Activated B cell treated with CpG ODN at 0.5 μM for 24 hours (primary cell): ENCODE data around the gene DGKB. TPM values are rescaled to one million over a fixed set of nuclear protein-coding genes. Genes with fewer than 3 reads are reported as not detected.

Experiments
- ATAC-seq: fragments of 200-7000 bp; cut with Tn5 transposase; one replicate; pipeline ENCODE4 v1.10.0; 2021; ENCODE audit warnings: low read depth, mild to moderate bottlenecking, moderate library complexity
- CTCF ChIA-PET: fragments of 350-600 bp; sonication (Branson Sonifier 250); formaldehyde crosslinking; loops from one replicate; lab custom pipeline; 2021; ENCODE audit warnings: antibody characterized with exemption; lab: Charles Lee
- POLR2A ChIA-PET: fragments of 350-600 bp; sonication (Branson Sonifier 250); formaldehyde crosslinking; loops from one replicate; lab custom pipeline; 2021; ENCODE audit warnings: antibody characterized with exemption; lab: Charles Lee
- DNase-seq: peaks from one replicate; pipeline ENCODE4 v3.0.0; 2022
- H3K27ac Mint-ChIP-seq: one replicate; pipeline ENCODE4 v1.8.0; 2020; ENCODE audit warnings: mixed read lengths
- H3K27me3 Mint-ChIP-seq: one replicate; pipeline ENCODE4 v1.8.0; 2021; ENCODE audit warnings: mixed read lengths
- H3K36me3 Mint-ChIP-seq: one replicate; pipeline ENCODE4 v1.8.0; 2021; ENCODE audit warnings: low read depth, mixed read lengths
- H3K4me1 Mint-ChIP-seq: one replicate; pipeline ENCODE4 v1.8.0; 2021; ENCODE audit warnings: mixed read lengths
- H3K4me3 Mint-ChIP-seq: one replicate; pipeline ENCODE4 v1.8.0; 2020; ENCODE audit warnings: mild to moderate bottlenecking, mixed read lengths
- H3K9me3 Mint-ChIP-seq: one replicate; pipeline ENCODE4 v1.8.0; 2020; ENCODE audit warnings: mixed read lengths
- CTCF ChIP-seq: fragments of 200-600 bp; IDR thresholded peaks from one replicate; pipeline ENCODE4 v1.8.0; 2022; ENCODE audit warnings: antibody characterized with exemption, mild to moderate bottlenecking
- intact Hi-C: fragments of 100-400 bp; cut with micrococcal nuclease; formaldehyde crosslinking; loops from one replicate; pipeline ENCODE4 v1.15.1; 2024
- total RNA-seq: library from RNA; stranded (reverse); gene quantifications from 2 replicates; pipeline ENCODE4 v1.2.3, GENCODE V29; 2022

DGKB gene
- total RNA-seq, 1 donor from 2014 or later = not detected

DNA sequence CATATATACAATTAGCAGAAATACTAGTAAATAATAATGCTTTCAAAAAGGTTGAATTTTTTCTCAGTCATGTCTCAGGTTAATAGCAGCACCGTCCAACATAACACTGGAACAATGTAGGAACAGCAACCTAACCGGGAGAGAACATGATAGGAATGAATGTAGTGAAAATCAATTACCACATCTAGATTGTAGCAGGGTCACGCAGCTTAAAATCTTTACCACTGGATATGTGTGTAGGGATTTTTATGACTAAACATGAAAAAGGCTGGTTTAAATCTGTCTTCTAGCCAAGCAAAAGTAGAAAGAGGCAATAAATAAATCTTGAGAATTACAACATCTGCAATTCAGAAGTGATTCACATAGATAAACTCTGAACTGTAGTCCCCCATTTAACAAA is 326.0 kb downstream of the DGKB start:
- ChIA-PET CTCF (no interaction called here), POLR2A (no interaction called here)
- intact Hi-C loops = no loop called here

GRCh38 chr7:14570750-14571607 is 331.6 kb downstream of the DGKB start:
- DNase-seq = no peak
- POLR2A ChIA-PET = no interaction called here
- H3K9me3 Mint-ChIP-seq = no peaks in the 10 kb centered on the region
- CTCF ChIA-PET = no interaction called here
- ATAC-seq = no peak
- H3K27me3 Mint-ChIP-seq = no peaks in the 10 kb centered on the region
- no peak overlapping the region for H3K27ac Mint-ChIP-seq
- intact Hi-C loops = no loop called here
- no peak overlapping the region for H3K4me3 Mint-ChIP-seq
- no peak for TF ChIP-seq CTCF
- H3K4me1 Mint-ChIP-seq = no peaks in the 10 kb centered on the region
- H3K36me3 Mint-ChIP-seq = no peaks in the 10 kb centered on the region

More for the DNA sequence above, 326.0 kb downstream of the DGKB start:
- DNase-seq (no peak), ATAC-seq (no peak)
- Mint-ChIP-seq H3K36me3 (no peaks in the 10 kb centered on the region), H3K4me3 (no peak overlapping the region), H3K27me3 (no peaks in the 10 kb centered on the region), H3K4me1 (no peaks in the 10 kb centered on the region), H3K27ac (no peak overlapping the region), H3K9me3 (peaks cover 4% of the 10 kb centered on the region)
- TF ChIP-seq CTCF = no peak

DNA sequence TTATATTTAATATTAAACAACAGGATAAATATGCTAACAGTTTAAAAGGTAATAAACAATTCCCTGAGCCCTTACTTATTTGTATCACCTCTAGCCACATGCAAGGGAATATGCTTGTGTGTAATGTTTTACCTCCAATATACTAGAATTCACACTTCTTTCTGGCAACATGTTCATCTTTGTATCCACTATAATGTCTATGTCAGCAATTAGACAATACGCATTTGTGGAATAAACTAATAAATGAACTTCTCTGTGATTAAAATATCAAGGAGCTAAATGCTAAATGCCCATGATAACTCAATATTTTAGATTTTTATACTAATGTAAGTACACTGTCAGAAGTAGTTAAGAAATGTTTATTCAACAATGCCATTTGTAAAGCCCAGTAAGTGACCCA is 350.5 kb downstream of the DGKB start:
- no peak for TF ChIP-seq CTCF
- no peaks in the 10 kb centered on the region for H3K4me1 Mint-ChIP-seq
- DNase-seq (no peak), ATAC-seq (no peak)
- CTCF ChIA-PET = no interaction called here
- no peaks in the 10 kb centered on the region for H3K36me3 Mint-ChIP-seq
- peaks cover 4% of the 10 kb centered on the region for H3K9me3 Mint-ChIP-seq
- H3K4me3 Mint-ChIP-seq = no peak overlapping the region
- POLR2A ChIA-PET = no interaction called here
- H3K27ac Mint-ChIP-seq = no peak overlapping the region
- intact Hi-C loops = no loop called here
- H3K27me3 Mint-ChIP-seq = no peaks in the 10 kb centered on the region

- ATAC-seq (no peak), DNase-seq (no peak)
- Mint-ChIP-seq H3K27ac (no peak overlapping the region), H3K36me3 (no peaks in the 10 kb centered on the region), H3K9me3 (peaks cover 5% of the 10 kb centered on the region), H3K4me3 (no peak overlapping the region), H3K4me1 (no peaks in the 10 kb centered on the region), H3K27me3 (no peaks in the 10 kb centered on the region)
- intact Hi-C loops = no loop called here
- POLR2A ChIA-PET = no interaction called here
- CTCF ChIA-PET = no interaction called here
- no peak for TF ChIP-seq CTCF
Measured at GRCh38 chr7:14551310-14551709, 351.2 kb downstream of the DGKB start.

DNA sequence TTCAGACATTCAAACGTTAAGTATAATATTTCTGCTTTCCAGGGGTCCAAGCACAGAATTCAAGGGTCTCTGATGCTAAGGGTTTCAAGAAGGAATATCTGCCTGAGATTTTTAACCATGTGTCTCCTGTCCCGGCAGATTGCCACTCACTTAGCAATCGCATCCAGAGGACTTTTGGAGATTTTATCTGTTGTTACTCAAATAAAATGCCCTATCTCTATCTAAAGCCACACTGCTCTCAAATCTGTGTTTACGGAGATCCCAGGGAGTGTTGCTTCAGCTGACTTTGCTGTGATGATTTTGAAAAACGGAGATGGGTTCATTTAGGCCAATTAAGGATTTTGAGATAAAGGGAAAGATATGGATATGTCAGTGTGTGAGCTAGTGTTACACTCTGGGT is 359.9 kb downstream of the DGKB start:
- Mint-ChIP-seq H3K27ac (no peak overlapping the region), H3K27me3 (no peaks in the 10 kb centered on the region), H3K9me3 (peaks cover 2% of the 10 kb centered on the region), H3K4me3 (no peak overlapping the region), H3K4me1 (no peaks in the 10 kb centered on the region), H3K36me3 (no peaks in the 10 kb centered on the region)
- TF ChIP-seq CTCF = no peak
- intact Hi-C loops = no loop called here
- POLR2A ChIA-PET = no interaction called here
- no peak for DNase-seq
- CTCF ChIA-PET = no interaction called here
- no peak for ATAC-seq
